KMS-11 (cell line): ENCODE data around the gene FNTB.

Experiments
- H2AFZ ChIP-seq: fragments of 200-600 bp; sonication (generic); 2 replicates; pipeline ENCODE4 v1.6.1; 2016; ENCODE audit warnings: antibody characterized with exemption, mixed run types, low read depth
- H3K27ac ChIP-seq: fragments of 200-600 bp; sonication (generic); 2 replicates; pipeline ENCODE4 v1.6.1; 2016; ENCODE audit warnings: mild to moderate bottlenecking, mixed run types
- H3K27me3 ChIP-seq: fragments of 200-600 bp; sonication (generic); 2 replicates; pipeline ENCODE4 v1.6.1; 2017; ENCODE audit warnings: mild to moderate bottlenecking, low read depth, mixed run types, moderate library complexity; ENCODE audit not compliant: insufficient read depth
- H3K36me3 ChIP-seq: fragments of 200-600 bp; sonication (generic); 2 replicates; pipeline ENCODE4 v1.6.1; 2017; ENCODE audit warnings: mild to moderate bottlenecking, mixed run types; ENCODE audit not compliant: insufficient read depth
- H3K4me1 ChIP-seq: fragments of 200-600 bp; sonication (generic); 2 replicates; pipeline ENCODE4 v1.6.1; 2016; ENCODE audit warnings: mild to moderate bottlenecking, low read depth, mixed run types; ENCODE audit not compliant: poor library complexity, severe bottlenecking
- H3K4me2 ChIP-seq: fragments of 200-600 bp; sonication (generic); 2 replicates; pipeline ENCODE4 v1.7.0; 2016; ENCODE audit warnings: mild to moderate bottlenecking, mixed run types
- H3K4me3 ChIP-seq: fragments of 200-600 bp; sonication (generic); IDR thresholded peaks from 2 replicates; pipeline ENCODE4 v1.6.1; 2017; ENCODE audit warnings: low read depth, low read length, mixed read lengths; ENCODE audit not compliant: insufficient read depth
- H3K79me2 ChIP-seq: fragments of 200-600 bp; sonication (generic); 2 replicates; pipeline ENCODE4 v1.6.1; 2016; ENCODE audit warnings: low read depth, mixed run types; ENCODE audit not compliant: insufficient read depth
- H3K9ac ChIP-seq: fragments of 200-600 bp; sonication (generic); 2 replicates; pipeline ENCODE4 v1.6.1; 2016; ENCODE audit warnings: mild to moderate bottlenecking, mixed run types
- H4K20me1 ChIP-seq: fragments of 200-600 bp; sonication (generic); 2 replicates; pipeline ENCODE4 v1.6.1; 2016; ENCODE audit warnings: mild to moderate bottlenecking, mixed run types; ENCODE audit not compliant: insufficient read depth
- CTCF ChIP-seq: fragments of 200-600 bp; sonication (generic); conservative IDR thresholded peaks from 2 replicates; pipeline ENCODE4 v1.6.1; 2017; ENCODE audit warnings: low read depth, mild to moderate bottlenecking, antibody characterized with exemption, low read length, moderate library complexity, mixed read lengths

Gene FNTB

GRCh38 chr14:65040666-65041433 lies 54.2 kb downstream of the FNTB start:
- no peak overlapping the region for H3K4me3 ChIP-seq
- no peak overlapping the region for H3K4me2 ChIP-seq
- no peaks in the 10 kb centered on the region for H4K20me1 ChIP-seq

GRCh38 chr14:65041434-65041915 lies 54.8 kb downstream of the FNTB start:
- Histone ChIP-seq H3K9ac (no peak overlapping the region), H3K4me3 (no peak overlapping the region), H3K27ac (no peak overlapping the region), H4K20me1 (no peaks in the 10 kb centered on the region), H3K4me1 (no peaks in the 10 kb centered on the region), H3K79me2 (no peaks in the 10 kb centered on the region), H3K27me3 (no peaks in the 10 kb centered on the region), H2AFZ (no peak overlapping the region), H3K4me2 (no peak overlapping the region), H3K36me3 (no peaks in the 10 kb centered on the region)
- TF ChIP-seq CTCF, result no peak

More at GRCh38 chr14:65040666-65041433, 54.2 kb downstream of the FNTB start:
- TF ChIP-seq CTCF, result no peak
- Histone ChIP-seq H3K27me3 (no peaks in the 10 kb centered on the region), H2AFZ (no peak overlapping the region), H3K36me3 (no peaks in the 10 kb centered on the region), H3K79me2 (no peaks in the 10 kb centered on the region), H3K9ac (no peak overlapping the region), H3K4me1 (no peaks in the 10 kb centered on the region), H3K27ac (no peak overlapping the region)

- no peak overlapping the region for H3K27ac ChIP-seq
- no peaks in the 10 kb centered on the region for H3K4me1 ChIP-seq
- H3K4me2 ChIP-seq, result no peak overlapping the region
- no peaks in the 10 kb centered on the region for H3K27me3 ChIP-seq
- H3K79me2 ChIP-seq, result no peaks in the 10 kb centered on the region
- no peaks in the 10 kb centered on the region for H3K36me3 ChIP-seq
- H4K20me1 ChIP-seq, result no peaks in the 10 kb centered on the region
- TF ChIP-seq CTCF, result no peak
- no peak overlapping the region for H3K4me3 ChIP-seq
- no peak overlapping the region for H3K9ac ChIP-seq
- no peak overlapping the region for H2AFZ ChIP-seq
These were observed 55.6 kb downstream of the FNTB start for GRCh38 chr14:65042296-65042695.

- Histone ChIP-seq H3K27ac (no peak overlapping the region), H3K4me2 (no peak overlapping the region), H2AFZ (no peak overlapping the region), H4K20me1 (no peaks in the 10 kb centered on the region), H3K36me3 (no peaks in the 10 kb centered on the region), H3K27me3 (no peaks in the 10 kb centered on the region), H3K4me1 (no peaks in the 10 kb centered on the region), H3K79me2 (no peaks in the 10 kb centered on the region), H3K9ac (no peak overlapping the region), H3K4me3 (no peak overlapping the region)
- TF ChIP-seq CTCF, result no peak
These were observed 56.2 kb downstream of the FNTB start for GRCh38 chr14:65042731-65043372.
